ENCODE data around the gene PPP2R3B. TPM values are rescaled to one million over a fixed set of nuclear protein-coding genes. Genes with fewer than 3 reads are reported as not detected.

The PPP2R3B gene
- total and polyA plus RNA-seq, 2 of the 4 experiments (the other 2 are of a cell fraction): 13.2 to 13.3 TPM

- intact Hi-C loops (cut with micrococcal nuclease) (no loop called here), dilution Hi-C loops (cut with HindIII; ENCODE audit: low sequenced_read_pairs, unreplicated experiment) (no loop called here), in situ Hi-C loops (cut with MboI; ENCODE audit: low sequenced_read_pairs) (no loop called here)
- Histone ChIP-seq H3K9ac (ENCODE audit: low read depth, low read length) (no peak overlapping the region), H2AK5ac (ENCODE audit: low read depth, low read length) (no peak overlapping the region), H3K4me1 (ENCODE audit: control insufficient read depth, insufficient read depth, low read length) (no peaks in the 10 kb centered on the region), H3K9me3 (ENCODE audit: control insufficient read depth, insufficient read depth, low read length) (peaks cover 3% of the 10 kb centered on the region; the same call in 1 of the 2 replicates), H3K27ac (ENCODE audit: insufficient read depth, low read length) (no peak overlapping the region), H2BK20ac (ENCODE audit: low read depth, low read length) (no peak overlapping the region), H2BK120ac (ENCODE audit: low read depth, low read length) (no peak overlapping the region), H3K4me3 (ENCODE audit: insufficient read depth, low read depth, low read length) (no peak overlapping the region), H3K27me3 (ENCODE audit: control insufficient read depth, insufficient read depth, low read length) (no peaks in the 10 kb centered on the region), H3K4me2 (ENCODE audit: low read depth, low read length) (no peak overlapping the region), H4K8ac (ENCODE audit: low read depth in 2 of 2, low read length in 2 of 2) (no peak overlapping the region), H3K14ac (replicated peaks; ENCODE audit: low read depth, low read length) (no peak overlapping the region), H3K79me1 (ENCODE audit: low read depth in 1 of 2, low read length in 2 of 2) (0 out of 4 replicates have a peak, but pooled peaks cover 0 to 3% of the 10 kb centered on the region in 2 experiments), H2AK9ac (replicated peaks; ENCODE audit: low read depth, low read length, poor library complexity) (peak overlapping the region; percentile 55), H3K18ac (ENCODE audit: low read depth, low read length) (no peak overlapping the region), H4K5ac (ENCODE audit: low read depth, low read length) (no peak overlapping the region), H2BK15ac (ENCODE audit: low read depth, low read length) (no peak overlapping the region), H4K91ac (ENCODE audit: insufficient read depth, low read depth, low read length) (no peak overlapping the region), H2AFZ (replicated peaks; ENCODE audit: low read length, poor library complexity) (no peak overlapping the region), H4K20me1 (ENCODE audit: insufficient read depth, low read length) (no peaks in the 10 kb centered on the region), H3K23ac (ENCODE audit: low read depth, low read length) (no peak overlapping the region), H3K36me3 (ENCODE audit: control insufficient read depth, insufficient read depth, low read length) (peaks cover 56% of the 10 kb centered on the region), H3K56ac (ENCODE audit: extremely low read depth, insufficient read depth, low read length) (no peak overlapping the region), H2BK5ac (ENCODE audit: low read depth, low read length, poor library complexity, severe bottlenecking) (no peak overlapping the region), H3K9me1 (ENCODE audit: insufficient read depth, low read length) (no peaks in the 10 kb centered on the region), H3K4ac (ENCODE audit: low read depth, low read length) (no peak overlapping the region)
- WGBS, 2 experiments (ENCODE audit: extremely low coverage in 2 of 2, insufficient read length in 1 of 2): 91% methylated on average over 9 of the region's 19 CpGs; no CpG with 5 or more reads in 1 of the 2 experiments
- DNase-seq: no peak
- BruUV-seq (replicated peaks): no TSS peak
- ChIA-PET POLR2A (ENCODE audit: unreplicated experiment) (no interaction called here), CTCF (no interaction called here)
- no peak for ATAC-seq (ENCODE audit: low read depth)
- TF ChIP-seq CEBPB (IDR thresholded peaks at IDR 0.05; ENCODE audit: low read depth, low read length) (0 out of 2 replicates have a peak, but pooled peaks have one; percentile 16), RFX5 (IDR thresholded peaks at IDR 0.05; ENCODE audit: low read depth, low read length) (no peak)
Observed at GRCh38 chrX:302975-303374, 83.7 kb downstream of the PPP2R3B start.
